ENCODE data around the gene AMIGO3.

DNA sequence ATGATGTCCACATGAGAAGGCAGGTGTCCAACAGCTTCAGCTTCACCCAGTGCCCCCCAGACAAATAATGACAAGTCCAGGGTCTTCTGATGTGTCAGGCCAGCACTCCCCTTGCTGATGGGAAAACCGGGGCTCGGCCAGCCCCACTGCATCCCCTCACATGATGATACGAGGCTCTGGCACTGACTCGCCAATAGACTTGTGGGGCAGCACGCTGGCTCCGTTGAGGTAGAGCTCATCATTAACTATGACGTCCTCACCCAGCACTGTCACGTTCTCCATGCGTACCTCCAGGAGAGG is 2.1 kb upstream of the AMIGO3 start:
- TF ChIP-seq, protein P1, sequence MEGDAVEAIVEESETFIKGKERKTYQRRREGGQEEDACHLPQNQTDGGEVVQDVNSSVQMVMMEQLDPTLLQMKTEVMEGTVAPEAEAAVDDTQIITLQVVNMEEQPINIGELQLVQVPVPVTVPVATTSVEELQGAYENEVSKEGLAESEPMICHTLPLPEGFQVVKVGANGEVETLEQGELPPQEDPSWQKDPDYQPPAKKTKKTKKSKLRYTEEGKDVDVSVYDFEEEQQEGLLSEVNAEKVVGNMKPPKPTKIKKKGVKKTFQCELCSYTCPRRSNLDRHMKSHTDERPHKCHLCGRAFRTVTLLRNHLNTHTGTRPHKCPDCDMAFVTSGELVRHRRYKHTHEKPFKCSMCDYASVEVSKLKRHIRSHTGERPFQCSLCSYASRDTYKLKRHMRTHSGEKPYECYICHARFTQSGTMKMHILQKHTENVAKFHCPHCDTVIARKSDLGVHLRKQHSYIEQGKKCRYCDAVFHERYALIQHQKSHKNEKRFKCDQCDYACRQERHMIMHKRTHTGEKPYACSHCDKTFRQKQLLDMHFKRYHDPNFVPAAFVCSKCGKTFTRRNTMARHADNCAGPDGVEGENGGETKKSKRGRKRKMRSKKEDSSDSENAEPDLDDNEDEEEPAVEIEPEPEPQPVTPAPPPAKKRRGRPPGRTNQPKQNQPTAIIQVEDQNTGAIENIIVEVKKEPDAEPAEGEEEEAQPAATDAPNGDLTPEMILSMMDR (IDR thresholded peaks at IDR 0.05), result no peak
- TF ChIP-seq ZFX (IDR thresholded peaks at IDR 0.05; ENCODE audit: borderline replicate concordance), result no peak
